Activated CD4-positive, alpha-beta T cell treated with anti-CD3 and anti-CD28 coated beads for 4 hours (primary cell): Measurements from ENCODE around the gene APOE.
"Not testable (repeated sequence)": the region's sequence is repeated elsewhere in the genome, so short reads cannot be mapped to it uniquely, and the experiment has no call there.

Experiments
- DNase-seq, 2 donors: peaks; one replicate each; pipeline ENCODE4 v3.0.0-alpha.2; 2020

Gene APOE

GRCh38 chr19:44905437-44906160, at the start of gene APOE:
Gene APOE, plus strand, starts transcription at chr19:44905796. Its CDS starts 829 bp downstream, at chr19:44906625.
- no peak for DNase-seq

- DNase-seq: no peak
Measured at GRCh38 chr19:44856421-44857083, 49.0 kb upstream of the APOE start.

GRCh38 chr19:44857837-44858236, 47.8 kb upstream of the APOE start:
- no peak for DNase-seq

- DNase-seq: not testable (repeated sequence)
Measured at GRCh38 chr19:44861576-44861975, 44.0 kb upstream of the APOE start.

- no peak for DNase-seq
Measured at GRCh38 chr19:44863990-44864389, 41.6 kb upstream of the APOE start.

- DNase-seq: no peak
Measured at GRCh38 chr19:44865196-44865767, 40.3 kb upstream of the APOE start.

GRCh38 chr19:44866664-44867063, 38.9 kb upstream of the APOE start:
- DNase-seq: no peak

- DNase-seq: no peak
Measured at GRCh38 chr19:44867578-44867977, 38.0 kb upstream of the APOE start.

GRCh38 chr19:44869733-44870470, 35.7 kb upstream of the APOE start:
- DNase-seq: no peak

GRCh38 chr19:44871809-44872208, 33.8 kb upstream of the APOE start:
- DNase-seq: no peak

GRCh38 chr19:44872661-44873060, 32.9 kb upstream of the APOE start:
- DNase-seq: no peak

GRCh38 chr19:44874317-44874716, 31.3 kb upstream of the APOE start:
- no peak for DNase-seq

- no peak for DNase-seq
Measured at GRCh38 chr19:44875666-44876451, 29.7 kb upstream of the APOE start.

- no peak for DNase-seq
Measured at GRCh38 chr19:44876930-44877535, 28.6 kb upstream of the APOE start.

- no peak for DNase-seq
Measured at GRCh38 chr19:44878120-44878865, 27.3 kb upstream of the APOE start.

- DNase-seq: no peak
Measured at GRCh38 chr19:44879309-44880065, 26.1 kb upstream of the APOE start.

- no peak for DNase-seq
Measured at GRCh38 chr19:44882063-44882462, 23.5 kb upstream of the APOE start.

- DNase-seq: not testable (repeated sequence)
Measured at GRCh38 chr19:44882619-44883397, 22.8 kb upstream of the APOE start.

- no peak for DNase-seq
Measured at GRCh38 chr19:44883922-44884321, 21.7 kb upstream of the APOE start.

GRCh38 chr19:44884566-44884965, 21.0 kb upstream of the APOE start:
- no peak for DNase-seq
